ENCODE results near the gene BCS1L.
A peak's percentile ranks its signal among the peaks of the same experiment; 100 is the strongest.

The BCS1L gene

DNA sequence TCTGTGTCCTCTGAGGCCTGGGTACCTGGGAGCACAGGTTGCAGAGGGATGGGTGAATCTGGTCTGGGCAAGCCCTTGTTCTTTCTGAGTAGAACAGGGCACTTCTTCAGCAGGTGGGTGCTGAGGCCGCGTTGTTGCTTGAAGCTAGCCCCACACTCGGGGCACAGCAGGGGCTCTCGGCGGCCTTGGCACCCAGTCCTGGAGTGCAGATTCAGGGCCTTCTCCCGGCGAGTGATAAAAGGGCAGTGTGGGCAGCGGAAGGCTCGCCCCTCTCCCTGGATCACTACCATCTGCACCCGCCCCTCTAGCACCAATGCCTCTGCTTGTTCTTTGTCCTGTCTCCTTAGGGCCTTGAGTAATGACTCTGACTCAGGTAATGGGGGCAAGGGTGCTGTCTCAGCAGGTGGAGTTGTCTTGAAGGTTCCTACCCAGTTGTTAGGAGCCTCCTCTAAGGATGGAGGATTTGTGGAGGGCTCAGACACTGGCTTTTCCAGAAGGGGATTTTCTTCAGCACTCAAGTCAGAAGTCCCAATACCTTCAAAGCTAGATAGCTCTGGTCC is 15.7 kb upstream of the BCS1L start:
- H3K4me3 ChIP-seq (replicated peaks in 1 of 2; ENCODE audit: low read depth in 2 of 2, low read length in 2 of 2) = no peak overlapping the region
- TF ChIP-seq, protein P1, sequence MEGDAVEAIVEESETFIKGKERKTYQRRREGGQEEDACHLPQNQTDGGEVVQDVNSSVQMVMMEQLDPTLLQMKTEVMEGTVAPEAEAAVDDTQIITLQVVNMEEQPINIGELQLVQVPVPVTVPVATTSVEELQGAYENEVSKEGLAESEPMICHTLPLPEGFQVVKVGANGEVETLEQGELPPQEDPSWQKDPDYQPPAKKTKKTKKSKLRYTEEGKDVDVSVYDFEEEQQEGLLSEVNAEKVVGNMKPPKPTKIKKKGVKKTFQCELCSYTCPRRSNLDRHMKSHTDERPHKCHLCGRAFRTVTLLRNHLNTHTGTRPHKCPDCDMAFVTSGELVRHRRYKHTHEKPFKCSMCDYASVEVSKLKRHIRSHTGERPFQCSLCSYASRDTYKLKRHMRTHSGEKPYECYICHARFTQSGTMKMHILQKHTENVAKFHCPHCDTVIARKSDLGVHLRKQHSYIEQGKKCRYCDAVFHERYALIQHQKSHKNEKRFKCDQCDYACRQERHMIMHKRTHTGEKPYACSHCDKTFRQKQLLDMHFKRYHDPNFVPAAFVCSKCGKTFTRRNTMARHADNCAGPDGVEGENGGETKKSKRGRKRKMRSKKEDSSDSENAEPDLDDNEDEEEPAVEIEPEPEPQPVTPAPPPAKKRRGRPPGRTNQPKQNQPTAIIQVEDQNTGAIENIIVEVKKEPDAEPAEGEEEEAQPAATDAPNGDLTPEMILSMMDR (IDR thresholded peaks at IDR 0.05; ENCODE audit: low read depth, low read length) = no peak
- DNase-seq (ENCODE audit: low read depth in 2 of 2) = no peak

DNA sequence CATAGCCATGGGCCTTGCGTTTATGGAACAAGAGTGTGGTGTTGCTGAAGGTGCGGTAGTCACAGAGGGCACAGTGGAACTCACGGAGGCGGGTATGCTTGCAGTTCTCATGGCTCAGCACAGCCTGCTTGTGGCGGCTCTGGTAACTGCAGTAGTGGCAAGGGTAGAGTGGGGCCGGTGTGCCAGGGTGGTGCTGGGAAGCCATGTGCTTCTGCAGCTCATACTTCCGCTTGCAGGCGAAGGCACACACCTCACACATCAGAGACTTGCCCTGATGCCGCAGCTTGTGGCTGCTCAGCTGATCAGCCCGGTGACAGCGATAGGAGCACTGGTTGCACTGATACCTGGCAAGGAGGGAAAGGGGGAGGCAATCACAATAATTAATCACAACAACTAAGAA is 14.8 kb upstream of the BCS1L start:
- no peak for DNase-seq (ENCODE audit: low read depth in 2 of 2)
- TF ChIP-seq, protein P1 (IDR thresholded peaks at IDR 0.05; ENCODE audit: low read depth, low read length) = no peak
- H3K4me3 ChIP-seq (replicated peaks in 1 of 2; ENCODE audit: low read depth in 2 of 2, low read length in 2 of 2) = no peak overlapping the region

DNA sequence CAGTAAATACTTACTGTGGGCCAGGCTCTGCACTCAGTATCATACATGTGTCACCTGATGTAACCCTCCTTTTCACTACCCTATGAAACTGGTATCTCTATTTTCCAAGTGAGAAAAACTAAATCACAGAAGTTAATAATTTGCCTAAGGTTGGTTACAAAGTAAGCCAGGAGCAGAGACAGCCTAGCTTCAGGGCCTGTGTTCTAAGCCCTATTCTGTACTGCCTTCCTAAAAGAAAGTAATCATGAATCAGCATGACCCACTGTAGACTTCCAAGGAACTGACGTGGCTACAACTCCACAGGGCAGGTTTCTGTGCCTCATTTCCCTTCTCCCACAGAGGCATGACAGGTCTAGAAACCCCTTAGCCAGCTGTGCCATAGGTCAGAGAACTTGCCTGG is 14.4 kb upstream of the BCS1L start:
- DNase-seq (ENCODE audit: low read depth in 2 of 2) = peak; percentile 45 to 86
- TF ChIP-seq, protein P1 (IDR thresholded peaks at IDR 0.05; ENCODE audit: low read depth, low read length) = no peak
- no peak overlapping the region for H3K4me3 ChIP-seq (replicated peaks in 1 of 2; ENCODE audit: low read depth in 2 of 2, low read length in 2 of 2)

DNA sequence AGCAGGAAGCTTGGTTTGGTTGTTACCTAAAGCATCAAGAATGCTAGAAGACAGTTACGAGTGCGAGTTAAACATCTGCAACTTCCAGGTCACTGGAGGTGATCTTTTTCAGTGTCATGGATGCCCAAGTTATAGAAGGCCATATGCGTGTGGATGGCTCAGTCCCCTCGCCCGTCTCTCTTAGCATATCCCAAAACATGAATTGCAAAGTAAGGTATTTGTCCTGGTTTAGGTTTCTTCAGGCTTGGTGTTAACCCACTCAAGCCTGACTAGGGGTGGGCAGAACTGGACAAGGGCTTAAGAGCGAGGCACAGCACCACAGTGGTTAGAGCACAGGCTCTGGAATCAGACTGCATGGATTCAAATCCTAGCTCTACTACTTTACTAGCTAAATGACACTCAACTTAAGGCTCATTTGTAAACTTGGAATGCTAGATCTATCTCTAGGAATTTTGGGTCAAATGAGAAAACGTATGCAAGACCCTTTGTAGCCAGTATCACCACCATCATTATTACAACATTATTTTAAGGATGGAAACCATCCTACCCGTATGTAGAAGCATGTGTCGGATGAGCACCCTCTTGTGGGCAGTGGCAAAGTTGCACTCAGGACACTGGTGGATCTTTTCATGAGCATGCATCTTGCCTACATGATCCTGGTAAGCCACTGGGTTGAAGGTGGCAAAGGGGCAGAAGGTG is 11.2 kb upstream of the BCS1L start:
- no peak overlapping the region for H3K4me3 ChIP-seq (replicated peaks in 1 of 2; ENCODE audit: low read depth in 2 of 2, low read length in 2 of 2)
- TF ChIP-seq, protein P1 (IDR thresholded peaks at IDR 0.05; ENCODE audit: low read depth, low read length) = peak; percentile 90
- DNase-seq (ENCODE audit: low read depth in 2 of 2) = peak; percentile 78 to 80

DNA sequence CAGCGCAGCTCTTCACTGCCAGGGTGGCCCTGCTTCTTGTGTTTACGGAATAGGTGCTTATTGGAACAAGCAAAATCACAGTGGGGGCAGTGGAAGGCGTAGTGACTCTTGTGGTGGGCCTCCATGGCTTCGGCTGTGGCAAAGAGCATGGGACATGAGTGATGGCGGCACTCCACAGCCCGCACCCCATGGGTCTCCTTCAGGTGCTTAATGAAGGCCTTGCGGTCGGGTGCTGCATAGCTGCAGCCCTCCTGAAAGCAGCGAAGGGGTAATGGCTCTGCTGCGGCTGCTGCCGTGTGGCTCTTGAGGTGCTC is 10.7 kb upstream of the BCS1L start:
- no peak for DNase-seq (ENCODE audit: low read depth in 2 of 2)
- TF ChIP-seq, protein P1 (IDR thresholded peaks at IDR 0.05; ENCODE audit: low read depth, low read length) = no peak
- H3K4me3 ChIP-seq (replicated peaks in 1 of 2; ENCODE audit: low read depth in 2 of 2, low read length in 2 of 2) = no peak overlapping the region

DNA sequence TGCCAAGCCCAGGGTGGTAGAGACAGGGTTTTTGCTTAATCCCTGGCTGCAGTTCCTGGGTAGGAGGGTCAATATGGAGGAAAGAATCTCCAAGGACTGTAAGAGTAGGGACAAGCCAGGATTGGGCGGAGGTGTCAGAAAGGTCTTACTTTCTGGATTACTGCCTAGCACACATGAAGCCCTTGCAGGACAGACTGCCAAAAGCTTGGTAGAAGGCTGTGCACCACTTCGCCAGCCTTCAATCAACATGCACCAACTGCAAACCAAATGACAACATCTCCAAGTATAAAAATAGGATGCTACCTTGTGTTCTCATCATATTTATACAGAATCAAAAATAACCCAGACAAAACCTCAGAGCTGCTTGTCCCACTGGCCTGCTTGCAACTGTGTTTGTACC is 3.7 kb upstream of the BCS1L start:
- TF ChIP-seq, protein P1 (IDR thresholded peaks at IDR 0.05; ENCODE audit: low read depth, low read length) = no peak
- DNase-seq (ENCODE audit: low read depth in 2 of 2) = no peak
- H3K4me3 ChIP-seq (replicated peaks in 1 of 2; ENCODE audit: low read depth in 2 of 2, low read length in 2 of 2) = no peak overlapping the region

Data from cardiac fibroblast (primary cell).